GM13976 (cell line): ENCODE results near the gene TAP2.
A peak's percentile ranks its signal among the peaks of the same experiment; 100 is the strongest.
"Not testable (repeated sequence)": the region's sequence is repeated elsewhere in the genome, so short reads cannot be mapped to it uniquely, and the experiment has no call there.

Source experiments
- DNase-seq: peaks from one replicate; pipeline ENCODE4 v3.0.0; 2012; ENCODE audit warnings: low spot score
- in situ Hi-C: fragments of 300-500 bp; cut with MboI; formaldehyde crosslinking; loops from one replicate; pipeline ENCODE4 v1.12.0; 2022; ENCODE audit warnings: low sequenced_read_pairs, mixed read lengths, inconsistent platforms; ENCODE audit not compliant: unreplicated experiment
- TF ChIP-seq, protein P1 (sequence below): IDR thresholded peaks from 2 replicates; pipeline ENCODE4 v1.5.1; 2012; ENCODE audit warnings: borderline replicate concordance, mild to moderate bottlenecking; ENCODE audit not compliant: insufficient read depth; ENCODE audit errors: extremely low read depth, missing control alignments, control extremely low read depth

TAP2 gene

DNA sequence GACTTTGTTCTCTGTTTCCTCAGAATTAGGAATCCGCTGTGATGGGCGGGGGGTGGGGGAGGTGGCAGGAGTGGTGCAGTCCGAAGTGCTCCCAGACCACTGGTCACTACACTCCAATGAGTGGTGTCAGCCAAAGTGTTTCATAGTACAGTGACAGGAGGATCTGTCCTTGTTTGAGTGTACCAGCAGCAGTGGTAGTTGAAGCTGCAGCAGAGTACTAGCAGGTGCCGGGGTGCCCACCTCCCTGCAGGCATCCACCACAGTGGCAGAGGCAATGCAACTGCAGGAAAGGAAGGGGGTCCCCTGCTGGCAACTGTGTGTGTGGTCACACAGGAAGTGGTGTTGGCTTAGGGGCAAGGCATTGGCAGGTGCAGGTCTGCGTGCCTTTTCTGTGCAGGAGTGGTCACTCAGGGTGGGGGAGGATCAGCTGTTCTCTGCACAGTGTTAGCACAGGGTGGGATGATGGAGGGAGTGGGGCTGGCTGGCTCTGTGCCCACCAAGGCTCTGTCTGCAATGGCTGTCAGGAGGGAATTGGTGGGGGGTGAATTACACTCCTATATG, 31.4 kb downstream of the TAP2 start:
- in situ Hi-C loops = no loop called here
- no peak for DNase-seq

DNA sequence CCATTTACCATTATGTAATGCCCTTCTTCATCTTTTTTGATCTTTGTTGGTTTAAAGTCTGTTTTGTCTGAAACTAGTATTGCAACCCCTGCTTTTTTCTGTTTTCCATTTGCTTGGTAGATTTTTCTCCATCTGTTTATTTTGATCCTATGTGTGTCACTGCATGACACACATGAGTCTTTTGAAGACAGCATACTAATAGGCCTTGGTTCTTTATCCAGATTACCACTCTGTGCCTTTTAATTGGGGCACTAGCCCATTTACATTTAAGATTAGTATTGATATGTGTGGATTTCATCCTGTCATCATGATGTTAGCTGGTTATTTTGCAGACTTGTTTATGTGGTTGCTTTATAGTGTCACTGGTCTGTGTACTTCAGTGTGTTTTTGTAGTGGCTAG, 33.1 kb downstream of the TAP2 start:
- in situ Hi-C loops, DNase-seq: not testable (repeated sequence)

More for the DNA sequence above, 31.4 kb downstream of the TAP2 start:
- TF ChIP-seq, protein P1, sequence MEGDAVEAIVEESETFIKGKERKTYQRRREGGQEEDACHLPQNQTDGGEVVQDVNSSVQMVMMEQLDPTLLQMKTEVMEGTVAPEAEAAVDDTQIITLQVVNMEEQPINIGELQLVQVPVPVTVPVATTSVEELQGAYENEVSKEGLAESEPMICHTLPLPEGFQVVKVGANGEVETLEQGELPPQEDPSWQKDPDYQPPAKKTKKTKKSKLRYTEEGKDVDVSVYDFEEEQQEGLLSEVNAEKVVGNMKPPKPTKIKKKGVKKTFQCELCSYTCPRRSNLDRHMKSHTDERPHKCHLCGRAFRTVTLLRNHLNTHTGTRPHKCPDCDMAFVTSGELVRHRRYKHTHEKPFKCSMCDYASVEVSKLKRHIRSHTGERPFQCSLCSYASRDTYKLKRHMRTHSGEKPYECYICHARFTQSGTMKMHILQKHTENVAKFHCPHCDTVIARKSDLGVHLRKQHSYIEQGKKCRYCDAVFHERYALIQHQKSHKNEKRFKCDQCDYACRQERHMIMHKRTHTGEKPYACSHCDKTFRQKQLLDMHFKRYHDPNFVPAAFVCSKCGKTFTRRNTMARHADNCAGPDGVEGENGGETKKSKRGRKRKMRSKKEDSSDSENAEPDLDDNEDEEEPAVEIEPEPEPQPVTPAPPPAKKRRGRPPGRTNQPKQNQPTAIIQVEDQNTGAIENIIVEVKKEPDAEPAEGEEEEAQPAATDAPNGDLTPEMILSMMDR = no peak

DNA sequence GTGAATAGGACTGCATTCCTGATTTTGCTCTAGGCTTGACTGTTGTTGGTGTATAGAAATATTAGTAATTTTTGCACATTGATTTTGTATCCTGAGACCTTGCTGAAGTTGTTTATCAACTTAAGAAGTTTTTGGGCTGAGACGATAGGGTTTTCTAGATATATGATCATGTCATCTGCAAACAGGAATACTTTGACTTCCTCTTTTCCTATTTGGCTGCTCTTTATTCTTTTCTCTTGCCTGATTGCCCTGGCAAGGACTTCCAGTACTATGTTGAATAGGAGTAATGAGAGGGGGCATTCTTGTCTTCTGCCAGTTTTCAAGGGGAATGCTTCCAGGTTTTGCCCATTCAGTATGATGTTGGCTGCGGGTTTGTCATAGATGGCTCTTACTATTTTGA, 35.1 kb downstream of the TAP2 start:
- in situ Hi-C loops = no loop called here
- DNase-seq = no peak
- TF ChIP-seq, protein P1 = no peak

DNA sequence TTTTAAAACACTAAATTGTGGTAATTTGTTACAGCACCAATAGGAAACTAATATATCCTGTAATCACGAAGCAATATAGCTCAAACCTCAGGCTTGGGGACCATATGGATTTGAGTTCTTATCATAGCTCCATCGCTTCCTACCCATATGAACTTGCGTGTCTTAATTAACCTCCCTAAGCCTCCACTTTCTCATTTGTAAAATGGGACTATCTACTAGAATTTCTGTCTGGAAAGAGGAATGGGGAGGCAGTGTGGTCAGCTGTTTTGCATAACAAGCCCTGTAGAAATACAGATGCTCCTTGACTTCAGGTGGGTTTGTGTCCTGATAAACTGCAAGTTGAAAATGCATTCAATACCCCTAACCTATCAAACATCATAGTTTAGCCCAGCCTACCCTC, 38.8 kb downstream of the TAP2 start:
- TF ChIP-seq, protein P1 = no peak
- DNase-seq = no peak
- in situ Hi-C loops = loop anchor here (5.0 to 25.0 kb wide), 2 partner anchors 382 to 562 kb away; no protein-coding TSS in a partner anchor

DNA sequence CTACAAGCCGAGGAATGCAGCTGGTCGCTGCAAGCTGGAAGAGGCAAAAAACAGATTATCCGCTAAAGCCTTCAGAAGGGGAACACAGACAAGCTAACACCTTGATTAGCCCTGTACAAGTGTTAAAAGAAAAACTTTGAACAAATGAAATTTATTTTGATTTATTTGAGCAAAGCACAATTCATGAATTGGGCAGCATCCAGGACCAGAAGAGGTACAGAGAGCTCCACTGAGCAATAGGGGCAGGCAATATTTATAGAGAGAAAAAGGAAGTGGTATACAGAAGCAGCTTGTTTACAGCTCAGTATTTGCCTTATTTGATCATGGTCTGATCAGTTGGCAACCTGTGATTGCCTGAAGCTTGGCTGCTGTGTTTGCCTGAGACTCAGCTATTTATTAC, 39.4 kb downstream of the TAP2 start:
- DNase-seq = no peak
- TF ChIP-seq, protein P1 = no peak
- in situ Hi-C loops = loop anchor here (5.0 to 25.0 kb wide), 2 partner anchors 382 to 562 kb away; no protein-coding TSS in a partner anchor

DNA sequence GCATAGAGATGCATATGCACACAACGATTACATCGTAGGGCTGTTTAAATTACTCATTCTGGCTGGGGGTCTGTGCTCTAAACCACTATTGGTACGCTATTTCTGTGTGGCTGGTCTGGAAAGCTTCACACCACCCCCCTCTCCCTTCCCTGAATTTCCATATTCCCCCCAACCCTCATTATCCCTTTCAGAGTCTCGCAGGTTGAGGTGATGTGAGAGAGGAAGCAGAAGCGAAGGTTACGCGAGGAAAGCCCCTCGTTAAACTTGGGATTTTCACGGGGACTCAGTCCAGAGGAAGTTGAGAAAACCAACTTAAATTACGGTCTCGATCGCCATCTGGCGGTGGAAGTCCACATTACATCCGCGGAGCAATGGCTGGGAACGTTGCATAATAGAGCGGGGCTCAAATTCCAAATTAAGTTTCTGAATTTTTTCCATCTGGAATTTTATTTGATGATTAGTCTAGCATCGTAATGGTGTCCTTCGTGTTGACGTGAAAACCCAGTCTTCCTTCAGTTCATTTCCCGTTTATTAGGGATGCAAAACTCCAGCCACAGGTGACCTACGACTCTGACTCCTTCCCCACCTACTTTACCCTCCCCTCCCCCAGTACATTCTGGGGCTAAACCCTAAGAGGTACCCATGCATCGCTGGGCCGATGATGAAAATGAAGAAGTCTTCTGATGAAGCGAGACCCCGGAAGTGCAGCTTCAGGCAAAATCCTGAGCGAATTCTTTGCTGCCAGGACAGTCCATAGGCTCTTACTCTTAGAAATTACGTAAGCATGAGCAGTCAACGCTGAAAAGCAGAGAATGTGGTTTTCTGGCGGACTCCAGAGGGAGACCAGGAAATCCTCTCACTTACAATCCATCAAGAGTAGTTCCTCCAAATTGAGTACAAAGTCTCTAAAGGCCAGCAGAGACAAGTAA, 41.4 kb downstream of the TAP2 start:
- TF ChIP-seq, protein P1 = peak; percentile 93
- peak; percentile 53 for DNase-seq
- in situ Hi-C loops = loop anchor here (5.0 to 25.0 kb wide), 2 partner anchors 380 to 560 kb away; no protein-coding TSS in a partner anchor

DNA sequence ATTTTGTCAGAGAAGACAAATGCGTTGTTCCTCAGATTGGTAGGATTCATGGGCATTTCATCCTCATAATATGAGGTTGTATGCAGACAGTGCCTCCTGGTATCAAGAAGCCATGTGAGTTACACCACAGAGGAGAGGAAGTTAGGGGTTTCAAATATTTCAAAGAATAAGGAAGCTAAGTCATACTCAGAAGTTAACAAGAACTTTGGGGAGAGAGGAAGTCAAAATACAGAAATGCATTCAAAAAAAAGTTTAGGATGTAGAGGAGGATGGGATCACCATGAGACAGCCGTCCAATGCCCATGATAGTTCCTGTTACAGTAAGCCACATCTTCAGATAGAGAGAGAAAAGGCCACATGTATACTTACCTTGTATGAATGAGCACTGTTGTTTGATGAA, 44.0 kb downstream of the TAP2 start:
- TF ChIP-seq, protein P1 = no peak
- in situ Hi-C loops = loop anchor here (25.0 kb wide), 1 partner anchor 557 kb away; no protein-coding TSS in a partner anchor
- no peak for DNase-seq
